Effector CD8-positive, alpha-beta T cell (primary cell): ENCODE data around the gene COL9A2.

Source experiments
- DNase-seq: peaks from one replicate; lab custom pipeline; 2025; lab: John Stamatoyannopoulos, UW

Gene COL9A2

DNA sequence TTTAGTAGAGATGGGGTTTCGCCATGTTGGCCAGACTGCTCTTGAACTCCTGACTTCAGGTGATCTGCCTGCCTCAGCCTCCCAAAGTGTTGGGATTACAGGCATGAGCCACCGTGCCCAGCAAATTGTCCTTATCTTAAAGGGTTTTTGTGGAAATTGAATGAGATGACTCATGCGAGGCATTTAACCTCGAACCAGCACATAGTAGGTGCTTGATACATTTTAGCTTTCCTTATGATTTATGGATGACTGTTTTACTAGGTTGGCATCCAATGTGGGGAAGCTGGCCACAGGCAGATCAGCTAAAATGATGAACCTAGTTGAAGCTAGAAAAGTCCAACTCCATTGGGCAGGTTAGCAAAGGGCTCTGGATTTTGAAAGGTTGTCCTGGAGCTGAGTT, 1.4 kb upstream of the COL9A2 start:
- no peak for DNase-seq

DNA sequence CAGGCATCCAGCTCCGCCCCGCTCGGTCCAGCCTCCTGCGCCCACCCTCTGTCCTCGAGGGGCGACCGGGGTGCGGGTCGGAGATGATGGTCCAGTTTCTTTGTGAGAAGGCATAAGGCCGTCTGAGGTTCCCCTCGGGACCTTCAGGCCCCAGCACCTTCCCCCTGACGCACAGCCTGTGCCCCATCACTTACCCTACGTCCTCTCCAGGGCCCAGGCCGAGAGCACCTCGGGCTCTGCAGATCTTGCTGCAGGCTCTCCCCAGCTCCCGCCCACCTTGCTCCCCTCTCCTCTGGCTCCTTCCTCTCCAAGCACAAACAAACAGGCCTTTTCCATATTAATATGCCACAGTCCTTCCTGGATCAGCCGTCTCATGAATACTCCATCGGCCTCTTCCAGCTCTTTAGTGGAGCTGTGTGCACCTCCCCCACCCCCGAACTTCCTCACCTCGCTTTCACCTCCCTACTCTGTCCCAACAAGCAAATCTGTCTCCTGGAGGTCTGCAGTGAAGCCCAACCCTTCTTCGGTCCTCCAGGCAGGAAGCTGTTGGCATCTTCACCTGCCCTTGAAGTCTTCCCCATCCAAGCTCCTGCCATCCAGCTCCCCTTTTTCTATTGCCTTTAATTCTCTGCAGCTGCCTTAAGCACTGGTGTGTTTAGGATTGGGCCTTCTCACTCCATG, 448 bp upstream of the COL9A2 start:
- DNase-seq: no peak

DNA sequence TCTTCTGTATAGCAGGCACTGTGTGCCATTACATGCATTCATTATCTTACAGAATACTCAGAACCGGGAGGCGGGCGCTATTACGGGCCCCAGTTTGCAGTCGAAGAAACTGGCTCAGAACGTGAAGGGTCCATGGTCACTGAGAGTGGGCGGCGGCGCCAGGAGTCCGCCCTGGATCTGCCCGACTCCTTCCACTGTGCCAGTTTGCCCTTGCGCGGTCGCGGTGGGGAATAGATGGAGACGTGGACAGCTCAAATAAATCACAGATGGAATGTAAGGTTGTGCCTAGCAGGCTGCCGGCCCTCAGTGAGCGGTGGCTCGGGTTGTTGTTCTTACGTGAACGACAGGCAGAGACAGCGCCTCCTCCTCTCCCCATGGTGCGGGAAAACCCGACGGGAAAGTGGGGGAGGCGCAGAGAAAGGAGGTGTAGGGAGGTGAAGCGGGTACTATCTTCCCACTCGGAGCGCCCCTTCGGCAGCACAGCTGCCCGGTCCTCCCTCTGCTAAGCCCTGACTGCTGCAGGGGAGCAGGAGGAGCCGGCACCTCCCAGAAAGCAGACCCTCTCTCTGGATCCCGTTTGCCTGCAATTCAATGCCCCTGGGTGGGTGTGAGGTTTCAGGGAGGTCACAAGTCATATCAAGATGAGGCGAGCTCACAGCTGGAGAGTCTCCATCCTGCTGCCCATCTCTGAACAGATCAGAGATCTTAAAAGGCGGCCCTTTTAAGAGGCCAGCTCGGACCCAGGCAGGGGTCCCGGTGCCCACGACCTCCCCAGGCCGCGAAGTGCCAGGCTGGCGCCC, 1.1 kb downstream of the COL9A2 start:
- DNase-seq: no peak

GRCh38 chr1:40315239-40315794, 1.8 kb downstream of the COL9A2 start:
- peak; percentile 71 for DNase-seq

GRCh38 chr1:40314721-40315238, 2.3 kb downstream of the COL9A2 start:
- DNase-seq: no peak

GRCh38 chr1:40313958-40314720, 2.9 kb downstream of the COL9A2 start:
- no peak for DNase-seq

DNA sequence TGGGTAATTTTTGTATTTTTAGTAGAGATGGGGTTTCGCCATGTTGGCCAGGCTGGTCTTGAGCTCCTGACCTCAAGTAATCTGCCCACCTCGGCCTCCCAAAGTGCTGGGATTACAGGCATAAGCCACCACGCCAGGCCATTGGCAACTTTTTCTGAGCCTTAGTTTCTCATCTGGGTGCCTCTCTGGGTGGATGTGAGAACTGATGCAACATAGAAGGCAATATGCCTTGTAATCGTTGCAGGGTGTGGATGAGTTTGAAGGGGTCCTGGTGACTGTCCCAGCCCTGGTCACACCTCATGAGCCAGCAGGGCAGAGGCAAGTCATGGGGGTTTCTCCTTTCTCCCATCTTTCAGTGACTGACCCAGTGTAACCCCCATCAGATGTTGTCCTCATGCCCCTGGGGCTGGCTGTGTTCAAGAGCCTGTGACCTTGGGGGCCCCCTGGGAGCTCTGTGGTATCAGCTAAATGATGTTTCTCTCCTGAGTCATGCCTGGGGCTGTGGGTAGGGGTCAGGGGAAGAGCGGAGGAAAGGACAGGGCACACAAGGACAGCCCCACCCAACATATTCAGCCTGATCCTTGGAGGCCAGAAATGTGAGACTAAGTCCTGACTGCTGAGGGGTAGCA, 3.6 kb downstream of the COL9A2 start:
- no peak for DNase-seq

DNA sequence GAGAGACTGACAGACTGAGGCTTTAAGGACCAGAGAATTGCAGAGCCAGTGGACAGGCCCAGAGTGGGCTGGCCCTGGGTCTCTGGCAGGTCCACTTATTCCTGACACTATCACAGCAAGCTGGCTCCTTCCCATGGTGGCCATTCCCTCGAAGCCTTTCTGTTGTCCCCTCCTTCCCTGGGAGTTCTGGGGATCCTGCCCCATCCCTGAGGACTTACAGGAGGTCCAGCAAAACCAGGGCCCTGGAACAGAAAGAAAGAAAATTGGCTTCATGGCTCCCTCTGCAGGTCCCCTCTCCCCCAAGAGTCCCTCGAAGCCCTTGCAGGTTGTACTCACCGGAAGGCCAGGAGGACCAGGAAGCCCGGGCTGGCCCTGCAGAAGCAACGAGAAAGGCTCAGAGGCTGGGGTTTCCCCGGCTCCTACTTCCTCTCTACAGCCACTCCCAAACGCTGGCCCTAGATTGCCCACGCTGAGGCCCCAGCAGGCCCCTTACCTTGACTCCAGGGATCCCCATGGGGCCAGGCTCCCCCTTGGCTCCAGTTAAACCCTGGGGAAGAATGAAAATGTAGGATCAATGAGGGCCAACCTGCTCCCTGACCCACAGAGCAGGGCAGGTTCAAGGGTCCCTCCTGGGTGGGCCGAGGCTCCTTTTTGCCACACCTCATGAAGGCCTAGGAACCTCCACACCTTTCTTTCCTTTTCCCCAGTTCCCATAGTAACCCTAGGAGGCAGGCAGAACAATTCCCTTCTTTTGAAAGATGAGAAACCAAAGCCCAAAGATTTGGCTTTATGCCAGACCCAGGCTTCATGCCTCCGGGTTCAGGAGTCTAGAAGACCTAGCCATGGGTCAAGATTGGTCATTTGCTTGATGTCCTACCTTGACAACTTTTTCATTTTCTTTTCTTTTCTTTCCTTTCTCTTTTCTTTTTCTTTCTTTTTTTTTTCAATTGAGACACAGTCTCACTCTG, 4.6 kb downstream of the COL9A2 start:
- no peak for DNase-seq

- DNase-seq: no peak
Measured at GRCh38 chr1:40311692-40312091, 5.4 kb downstream of the COL9A2 start.

GRCh38 chr1:40310983-40311642, 6.0 kb downstream of the COL9A2 start:
- DNase-seq: no peak

- no peak for DNase-seq
Measured at GRCh38 chr1:40310129-40310461, 7.0 kb downstream of the COL9A2 start.

- DNase-seq: no peak
Measured at GRCh38 chr1:40309374-40310128, 7.5 kb downstream of the COL9A2 start.

GRCh38 chr1:40308036-40308727, 8.9 kb downstream of the COL9A2 start:
- DNase-seq: no peak

GRCh38 chr1:40307186-40307585, 9.9 kb downstream of the COL9A2 start:
- no peak for DNase-seq

- DNase-seq: no peak
Measured at GRCh38 chr1:40306296-40306695, 10.8 kb downstream of the COL9A2 start.

GRCh38 chr1:40305871-40306270, 11.2 kb downstream of the COL9A2 start:
- no peak for DNase-seq

DNA sequence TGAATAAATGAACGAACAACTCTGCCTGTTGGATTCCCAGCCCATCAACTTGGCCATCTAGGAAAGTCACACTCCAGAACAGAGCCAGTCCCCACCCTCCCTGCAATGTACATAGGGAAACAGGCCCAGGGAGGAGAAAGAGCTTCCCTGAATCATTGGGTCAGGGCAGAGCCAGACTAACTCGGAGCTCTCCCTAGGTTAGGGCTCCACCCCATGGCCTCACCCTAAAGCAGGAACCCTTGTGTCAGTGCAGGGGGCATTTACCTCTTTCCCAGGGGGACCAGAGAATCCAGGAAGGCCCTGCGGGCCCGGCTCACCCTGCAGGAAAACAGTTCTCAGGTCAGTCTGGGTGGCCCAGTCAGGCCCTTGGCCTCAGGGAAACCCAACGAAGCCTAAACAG, 11.6 kb downstream of the COL9A2 start:
- no peak for DNase-seq

GRCh38 chr1:40303790-40304189, 13.3 kb downstream of the COL9A2 start:
- no peak for DNase-seq
